GM18907 (cell line): ENCODE data around the gene TBC1D2.

Experiments
- ATAC-seq: cut with Tn5 transposase; IDR thresholded peaks from one replicate; pipeline ENCODE4 v1.9.1; 2021; ENCODE audit warnings: mild to moderate bottlenecking, moderate library complexity; ENCODE audit not compliant: unreplicated experiment

The TBC1D2 gene

DNA sequence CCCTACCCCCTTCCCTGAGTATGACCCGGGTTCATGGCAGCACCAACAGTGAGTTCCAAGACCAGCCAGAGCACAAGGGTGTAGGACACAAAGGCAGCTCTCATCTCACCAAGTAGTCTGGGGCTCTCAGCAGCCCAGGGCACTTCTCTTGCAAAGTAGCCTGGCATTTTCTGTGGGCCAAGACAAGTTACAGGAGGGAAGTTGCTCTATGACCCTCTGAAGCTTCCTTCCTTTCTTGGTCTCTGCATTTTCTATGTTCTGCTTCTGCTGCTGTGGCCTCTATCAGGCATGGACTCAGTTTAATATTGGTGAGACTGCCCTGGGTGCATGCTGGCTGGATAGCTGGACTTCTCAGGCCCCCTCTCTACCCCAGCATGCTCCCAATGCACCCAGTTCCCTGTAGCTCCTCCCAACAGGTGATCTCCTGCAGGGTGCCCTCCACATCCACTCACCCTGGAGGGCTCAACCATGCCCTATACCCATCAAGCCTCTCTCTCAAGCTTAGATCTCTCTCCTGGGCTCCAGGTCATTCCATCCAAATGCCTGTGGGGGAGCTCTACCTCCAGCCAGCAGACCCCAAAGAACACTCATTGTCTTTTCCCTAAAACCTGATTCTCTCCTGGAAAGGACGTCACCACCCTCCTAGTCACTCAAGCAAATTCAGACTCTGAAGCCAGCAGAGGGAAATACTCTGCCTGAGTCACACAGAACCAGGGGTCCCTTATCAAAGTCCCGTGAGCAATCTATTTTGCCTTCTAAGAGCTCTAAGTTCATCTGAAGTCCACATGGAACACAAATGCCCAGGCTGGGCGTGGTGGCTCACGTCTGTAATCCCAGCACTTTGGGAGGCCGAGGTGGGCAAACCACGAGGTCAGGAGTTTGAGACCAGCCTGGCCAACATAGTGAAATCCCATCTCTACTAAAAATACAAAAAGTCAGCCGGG lies 13.8 kb downstream of the TBC1D2 start:
- no peak for ATAC-seq

DNA sequence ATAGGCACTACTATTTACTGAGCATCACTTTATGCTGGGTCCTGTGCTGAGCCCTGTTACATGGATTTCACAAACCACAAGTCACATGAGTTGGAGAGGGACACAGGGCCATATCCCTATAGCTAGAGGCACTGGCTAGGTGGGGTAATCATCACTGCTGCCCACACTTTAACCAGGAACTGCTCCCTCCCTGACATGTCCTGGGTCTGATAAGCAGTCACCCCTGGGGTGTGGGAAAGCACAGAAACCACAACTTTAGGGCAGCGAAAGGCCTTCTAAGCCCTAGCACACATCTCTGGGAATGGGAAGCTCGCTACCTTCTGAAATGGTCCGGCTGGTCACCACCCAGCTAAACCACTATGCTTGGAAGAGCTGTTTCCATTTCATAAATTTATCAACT lies 15.0 kb downstream of the TBC1D2 start:
- ATAC-seq, result no peak

DNA sequence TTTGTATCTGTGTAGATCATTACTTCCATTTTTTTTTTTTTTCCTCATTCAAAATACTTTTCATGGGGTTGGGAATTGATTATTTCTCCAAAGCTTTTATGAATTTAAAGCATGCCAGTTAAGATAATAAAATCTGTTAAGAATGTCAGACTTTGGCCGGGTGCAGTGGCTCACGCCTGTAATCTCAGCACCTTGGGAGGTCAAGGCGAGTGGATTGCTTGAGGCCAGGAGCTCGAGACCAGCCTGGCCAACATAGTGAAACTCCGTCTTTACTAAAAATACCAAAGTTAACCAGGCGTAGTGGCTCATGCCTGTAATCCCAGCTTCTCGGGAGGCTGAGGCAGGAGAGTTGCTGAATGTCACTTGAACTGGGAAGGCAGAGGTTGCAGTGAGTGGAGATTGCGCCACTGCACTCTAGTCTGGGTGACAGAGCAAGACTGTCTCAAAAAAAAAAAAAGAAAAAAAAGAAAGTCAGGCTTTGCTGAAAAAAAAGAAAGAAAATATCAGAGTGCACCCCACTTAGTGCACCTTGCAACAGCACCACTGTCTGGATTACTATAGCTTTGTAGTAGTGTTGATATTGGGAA lies 18.5 kb downstream of the TBC1D2 start:
- no peak for ATAC-seq

DNA sequence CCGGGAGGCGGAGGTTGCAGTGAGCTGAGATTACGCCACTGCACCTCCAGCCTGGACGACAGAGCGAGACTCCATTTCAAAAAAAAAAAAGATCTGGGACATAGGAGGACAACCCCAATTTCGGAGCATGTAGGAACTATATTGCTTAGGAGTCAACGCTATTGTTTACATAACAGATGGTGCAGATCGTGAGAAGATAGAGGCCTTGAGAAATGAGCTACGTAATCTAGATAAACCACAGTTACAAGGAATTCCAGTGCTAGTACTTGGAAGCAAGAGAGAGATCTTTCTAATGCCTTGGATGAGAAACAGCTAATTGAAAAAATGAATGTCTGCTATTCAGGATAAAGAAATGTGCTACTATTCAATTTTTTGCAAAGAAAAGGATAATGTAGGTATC lies 20.3 kb downstream of the TBC1D2 start:
- no peak for ATAC-seq

DNA sequence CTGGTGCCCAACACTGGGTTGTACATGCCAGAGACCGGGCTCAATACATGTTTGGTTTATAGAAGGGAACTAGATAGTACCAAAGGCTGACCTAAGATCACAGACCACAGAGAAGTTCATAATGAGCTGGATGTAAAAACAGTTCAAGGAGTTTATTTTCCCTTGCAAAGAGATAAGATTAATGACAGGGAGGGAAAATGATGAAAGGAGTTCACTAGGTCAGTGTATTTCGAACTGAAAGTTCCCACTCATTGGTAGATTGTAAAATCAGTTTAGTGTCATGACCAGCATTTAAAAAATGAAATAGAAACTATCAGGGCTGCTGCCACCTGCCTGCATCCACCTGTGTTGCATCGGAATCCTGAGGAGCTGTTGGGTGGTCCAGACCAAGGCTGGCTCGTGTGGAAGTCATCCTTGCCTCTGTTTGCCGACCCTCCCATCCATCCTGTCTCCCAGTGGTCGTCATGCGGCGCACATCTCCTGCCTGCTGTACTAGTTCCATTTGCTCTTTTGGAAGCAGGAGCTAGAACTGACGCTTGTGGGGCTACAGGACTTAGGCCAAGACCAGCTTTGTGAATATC lies 21.1 kb downstream of the TBC1D2 start:
- no peak for ATAC-seq

DNA sequence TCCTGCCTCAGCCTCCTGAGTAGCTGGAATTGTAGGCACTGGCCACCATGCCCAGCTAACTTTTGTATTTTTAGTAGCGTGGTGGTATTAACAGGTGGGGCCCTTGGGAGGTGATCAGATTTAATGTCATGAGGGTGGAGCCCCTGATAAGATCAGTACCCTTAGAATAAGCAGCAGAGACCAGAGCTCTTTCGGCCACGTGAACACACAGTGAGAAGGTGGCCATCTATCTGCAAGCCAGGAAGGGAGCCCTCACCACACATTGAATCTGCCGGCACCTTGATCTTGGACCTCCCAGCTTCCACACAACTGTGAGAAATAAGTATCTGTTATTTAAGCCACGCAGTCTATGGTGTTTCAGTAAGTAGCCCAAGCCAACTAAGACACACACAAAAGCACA lies 22.5 kb downstream of the TBC1D2 start:
- ATAC-seq, result no peak

DNA sequence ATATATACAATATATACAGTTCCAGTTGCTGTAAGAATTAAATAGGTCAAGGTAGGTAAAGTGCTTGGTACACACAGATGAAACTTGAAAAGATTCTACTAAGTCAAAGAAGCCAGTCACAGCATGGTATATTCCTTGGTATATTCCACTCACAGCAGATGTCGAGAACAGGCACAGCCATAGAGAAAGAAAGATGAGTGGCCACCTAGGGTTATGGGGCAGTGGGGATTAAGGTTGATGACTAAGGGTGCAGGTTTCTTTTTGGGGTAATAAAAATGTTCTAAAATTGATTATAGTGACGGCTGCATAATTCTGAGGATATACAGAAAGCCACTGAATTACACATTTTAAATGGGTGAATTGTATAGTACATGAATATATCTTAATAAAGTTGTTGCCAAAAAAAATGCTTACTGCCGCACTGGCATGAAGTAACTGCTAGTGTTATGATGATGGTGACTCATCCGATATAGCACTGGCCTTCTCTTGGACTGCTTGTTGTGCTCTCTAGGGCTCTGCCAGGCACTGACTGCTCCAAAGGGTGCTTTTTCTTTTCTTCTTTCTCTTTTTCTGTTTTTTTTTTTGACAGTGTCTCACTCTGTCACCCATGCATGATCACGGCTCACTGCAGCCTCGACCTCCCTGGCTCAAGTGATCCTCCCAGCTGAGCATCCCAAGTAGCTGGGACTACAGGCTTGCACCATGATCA lies 23.5 kb downstream of the TBC1D2 start:
- no peak for ATAC-seq

DNA sequence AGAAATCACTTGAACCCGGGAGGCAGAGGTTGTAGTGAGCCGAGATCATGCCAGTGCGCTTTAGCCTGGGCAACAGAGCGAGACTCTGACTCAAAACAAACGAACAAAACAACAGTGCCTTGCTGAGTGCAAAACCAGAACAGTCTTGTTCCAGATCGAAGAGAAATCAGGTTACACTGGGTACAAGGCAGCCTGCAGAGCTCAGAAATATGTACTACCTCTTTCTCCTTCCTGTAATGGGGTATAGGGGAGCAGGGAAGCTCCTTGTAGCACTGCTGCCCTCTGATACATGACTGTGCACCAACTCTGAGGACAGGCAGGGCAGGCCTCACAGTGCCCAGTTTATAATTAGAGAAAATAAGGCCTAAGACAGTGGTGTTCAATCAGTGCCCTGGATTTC lies 24.7 kb downstream of the TBC1D2 start:
- ATAC-seq, result no peak

DNA sequence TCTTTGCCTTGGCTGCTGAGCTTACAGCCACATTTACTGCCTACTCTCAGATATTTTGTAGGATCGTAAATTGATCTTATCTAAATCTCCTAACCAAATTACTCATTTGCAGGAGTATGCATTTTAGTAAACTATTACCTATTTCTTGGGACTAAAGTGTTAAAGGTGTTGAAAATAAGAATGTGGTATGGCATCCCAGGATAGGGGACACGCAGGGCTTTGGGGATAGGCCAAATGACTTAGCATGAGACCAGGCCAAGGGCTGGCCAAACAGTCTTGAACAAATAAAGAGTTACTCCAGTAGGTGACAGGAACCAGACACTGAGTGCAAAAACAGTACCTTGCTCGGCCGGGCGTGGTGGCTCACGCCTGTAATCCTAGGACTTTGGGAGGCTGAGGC lies 25.1 kb downstream of the TBC1D2 start:
- ATAC-seq, result no peak

DNA sequence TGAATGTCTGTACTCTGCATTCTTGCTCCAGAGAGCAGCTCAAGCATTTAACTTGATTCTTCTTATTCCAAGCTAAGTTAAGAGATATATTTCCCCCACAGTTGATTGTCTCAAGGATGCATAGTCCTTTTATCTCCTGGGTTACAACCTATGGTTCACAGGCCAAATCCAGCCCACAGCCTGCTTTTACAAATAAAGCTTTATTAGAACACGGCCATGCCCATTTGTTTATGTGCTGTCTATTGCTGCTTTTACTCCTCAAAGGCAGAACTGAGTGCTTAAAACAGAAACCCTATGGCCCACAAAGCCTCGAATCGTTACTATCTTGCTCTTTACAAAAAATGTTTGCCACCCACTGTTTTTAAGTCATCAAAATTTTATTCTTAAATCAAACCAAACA lies 25.8 kb downstream of the TBC1D2 start:
- ATAC-seq, result no peak

DNA sequence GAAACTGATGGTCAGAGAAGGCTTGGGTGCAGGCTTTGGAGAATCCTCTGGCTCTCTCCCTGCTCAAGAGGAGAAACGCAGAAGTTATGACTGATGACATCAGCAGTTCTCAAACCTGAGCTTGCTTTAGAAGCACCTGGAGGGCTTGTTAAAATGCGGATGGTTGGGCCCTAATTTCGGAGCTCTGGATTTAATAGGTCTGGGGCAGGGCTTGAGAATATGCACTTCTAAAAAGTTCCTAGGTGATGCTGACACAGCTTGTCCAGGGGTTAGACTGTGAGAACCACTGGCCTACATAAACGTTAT lies 26.4 kb downstream of the TBC1D2 start:
- ATAC-seq, result no peak

DNA sequence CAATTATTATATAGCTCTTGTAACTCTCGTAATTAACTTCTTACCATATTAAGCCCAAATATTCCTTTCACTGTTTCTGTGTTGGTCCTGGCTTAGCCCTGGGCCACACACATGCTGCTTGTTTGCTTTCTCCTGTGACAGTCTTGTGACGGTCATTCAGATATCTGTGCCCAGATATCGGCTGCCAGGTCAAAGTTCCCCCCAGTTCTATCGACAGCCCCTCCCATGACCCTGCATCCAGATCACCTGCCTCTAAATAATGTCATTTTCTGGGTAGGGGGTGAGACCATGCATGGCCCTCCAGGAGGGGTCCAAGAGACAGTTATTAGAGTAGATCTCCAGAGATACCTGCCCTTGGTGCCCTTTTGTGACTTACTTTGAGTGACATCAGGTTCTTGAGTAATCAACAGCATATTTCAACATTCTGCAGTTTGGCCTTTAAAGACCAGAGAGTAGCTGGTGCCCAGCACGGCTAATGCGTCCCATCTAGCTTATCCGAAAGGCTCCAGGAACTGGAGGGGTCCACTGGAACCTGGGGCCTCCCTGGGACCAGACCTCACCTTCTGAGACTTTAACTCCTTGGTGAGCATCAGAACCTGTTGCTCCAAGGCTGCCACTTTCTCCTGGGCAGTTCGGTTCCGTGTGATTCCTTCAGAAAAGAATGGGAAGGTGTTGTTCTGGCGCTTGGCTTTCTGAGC lies 26.9 kb downstream of the TBC1D2 start:
- no peak for ATAC-seq

DNA sequence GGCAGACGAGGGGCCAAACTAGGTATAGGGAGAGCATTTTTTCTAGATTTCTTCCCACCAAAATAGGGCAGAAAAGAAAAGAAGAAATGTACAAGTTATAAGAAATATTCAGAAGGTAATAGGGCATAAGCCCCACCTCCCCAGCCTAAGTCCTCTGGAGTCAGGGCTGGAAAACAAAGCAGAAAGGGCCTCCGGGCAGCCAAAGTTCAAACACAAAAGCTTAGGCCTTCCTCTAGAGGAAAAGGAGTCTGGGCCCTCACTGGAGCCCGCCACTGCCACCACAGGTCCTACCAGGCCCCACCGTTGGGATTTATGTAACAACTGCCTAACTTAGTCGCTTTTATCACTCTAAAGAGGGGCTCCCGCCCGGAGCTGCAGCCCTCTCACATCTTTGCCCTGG lies 27.6 kb downstream of the TBC1D2 start:
- no peak for ATAC-seq

DNA sequence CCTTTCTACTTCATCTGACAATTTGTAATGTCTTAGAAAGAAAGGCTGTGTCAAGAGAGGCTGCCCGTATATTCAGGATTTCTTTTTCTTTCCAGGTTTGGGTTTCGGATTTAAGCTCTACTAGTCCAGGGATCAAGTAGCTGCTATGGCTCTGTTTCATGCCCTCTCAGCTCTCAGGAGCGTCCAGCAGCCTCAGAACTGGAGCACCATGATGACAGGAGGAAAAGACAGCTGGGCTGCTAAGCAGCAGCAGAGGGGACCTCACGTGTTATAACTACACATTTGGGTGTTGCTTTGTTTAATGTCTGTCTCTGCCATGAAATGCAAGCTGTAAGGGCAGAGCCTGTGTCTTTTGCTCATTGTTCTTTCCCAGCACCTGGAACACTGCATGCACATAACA lies 28.5 kb downstream of the TBC1D2 start:
- ATAC-seq, result no peak

DNA sequence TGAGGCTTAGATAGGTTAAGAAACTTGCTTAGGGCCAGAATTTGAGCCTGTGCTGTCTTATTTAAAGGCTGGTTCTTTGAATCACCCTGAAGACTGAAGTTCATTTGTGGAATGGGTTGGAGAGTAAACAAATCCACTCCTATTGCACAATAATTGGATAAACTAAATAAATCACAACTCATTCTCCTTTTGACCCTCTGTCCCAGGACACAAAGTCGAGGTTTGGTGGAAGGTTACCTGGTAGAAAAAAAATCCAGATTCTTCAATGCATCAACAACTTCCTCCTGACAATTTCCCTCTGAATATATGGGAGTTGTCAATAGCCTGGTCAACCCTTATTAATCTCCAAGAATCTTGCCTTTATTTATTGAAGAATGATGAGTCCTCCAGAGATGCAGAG lies 28.9 kb downstream of the TBC1D2 start:
- ATAC-seq, result no peak

DNA sequence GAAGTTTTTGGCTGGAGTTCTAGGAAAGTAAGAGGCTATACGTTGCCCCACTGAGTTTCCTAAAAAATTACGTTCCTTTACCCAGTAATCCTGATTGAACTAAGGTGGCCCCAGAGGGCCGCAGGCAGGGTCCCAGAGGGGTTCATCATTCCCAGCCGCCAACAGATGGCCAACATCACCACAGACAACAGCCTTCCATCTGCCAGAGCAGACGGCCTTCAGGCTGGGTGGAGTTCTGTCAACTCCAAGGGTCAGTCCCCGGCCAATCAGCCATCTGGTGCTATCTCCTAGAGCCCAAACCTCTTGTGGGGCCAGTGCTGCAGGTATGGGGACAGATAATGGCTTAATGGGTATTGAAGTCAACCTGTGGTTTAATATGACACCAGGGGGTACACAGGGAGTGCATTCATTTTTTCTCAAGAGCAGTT lies 30.4 kb downstream of the TBC1D2 start:
- no peak for ATAC-seq

DNA sequence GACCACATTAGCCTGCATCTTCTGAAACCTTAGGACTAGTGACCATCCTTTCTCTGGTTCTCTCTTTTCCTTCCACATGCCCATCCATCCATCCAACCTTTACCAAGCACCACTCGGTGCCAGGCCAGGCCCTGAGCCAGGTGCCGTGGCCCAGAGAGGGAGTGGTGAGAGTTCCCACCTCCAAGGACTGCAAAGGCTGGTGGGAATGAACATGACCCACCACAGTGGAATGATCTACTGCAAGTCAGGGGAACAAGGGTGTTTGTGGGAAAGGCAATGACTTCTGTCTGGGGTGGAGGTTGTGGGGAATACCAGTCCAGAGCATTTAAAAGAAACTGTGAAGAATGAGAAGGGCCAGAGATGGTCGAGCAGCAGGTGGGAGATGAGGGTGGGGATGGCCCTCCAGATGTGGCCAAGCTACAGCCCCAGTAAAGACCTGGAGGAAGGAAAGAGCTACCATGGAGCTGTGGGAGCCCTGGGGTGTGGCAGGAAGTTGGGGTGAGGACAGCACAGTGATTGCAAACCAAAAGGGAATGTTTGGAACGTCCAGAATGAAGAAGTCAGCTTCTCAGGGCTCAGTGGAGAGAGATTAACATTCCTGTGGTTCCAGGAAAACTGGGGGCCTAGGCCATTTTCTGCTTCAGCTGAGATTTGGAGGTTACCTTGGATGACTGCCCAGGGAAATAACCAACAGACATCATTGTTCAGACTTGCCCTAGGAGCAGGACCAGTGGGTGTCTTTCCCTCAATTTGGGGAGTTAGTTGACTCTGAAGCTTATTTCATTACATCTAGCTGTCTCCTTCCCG lies 32.4 kb downstream of the TBC1D2 start:
- no peak for ATAC-seq

DNA sequence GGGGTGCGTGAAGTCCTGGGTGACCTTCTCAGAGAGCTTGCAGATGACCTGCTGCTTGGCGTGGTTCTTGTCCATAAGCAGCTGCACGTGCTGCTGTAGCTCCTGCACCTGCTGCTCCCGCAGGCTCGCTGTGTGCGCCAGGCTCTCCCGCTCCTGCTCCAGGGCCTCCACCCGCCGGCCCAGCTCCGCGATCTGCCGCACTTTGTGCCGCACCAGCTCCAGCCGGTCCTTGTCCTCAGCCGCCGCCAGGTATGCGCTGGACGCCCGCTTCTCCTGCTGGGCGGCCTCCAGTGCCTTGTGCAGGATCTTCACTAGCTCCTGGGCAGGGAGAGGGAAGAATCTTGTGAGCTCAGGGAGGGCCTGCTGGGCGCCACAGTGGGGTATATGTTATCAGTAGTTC lies 34.5 kb downstream of the TBC1D2 start:
- no peak for ATAC-seq

DNA sequence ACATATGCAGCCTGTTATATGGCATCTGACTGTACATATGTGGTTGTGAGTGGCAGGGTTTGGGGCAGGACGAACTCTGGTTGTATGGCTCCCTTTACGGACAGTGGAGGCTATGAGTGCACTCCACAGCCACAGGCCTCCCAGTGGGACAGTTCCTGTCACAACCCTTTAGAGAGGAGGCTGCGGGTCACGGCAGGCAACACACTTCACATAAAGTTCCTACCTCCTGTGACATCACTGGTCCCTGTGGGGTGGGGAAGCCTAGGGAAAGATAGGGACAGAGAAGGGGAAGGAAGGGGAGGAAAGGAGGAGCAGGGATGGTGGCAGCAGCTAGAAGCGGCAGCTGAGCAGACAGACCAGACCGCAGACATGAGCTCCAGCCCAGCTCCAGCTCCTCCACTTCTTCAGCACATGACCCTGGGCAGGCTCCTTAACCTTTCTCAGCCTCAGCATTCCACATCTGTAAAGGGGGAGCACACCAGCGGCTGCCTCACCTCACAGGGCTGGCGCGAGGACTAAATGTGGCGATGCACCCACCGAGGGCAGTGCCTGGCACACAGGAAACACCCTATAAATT lies 35.6 kb downstream of the TBC1D2 start:
- no peak for ATAC-seq

DNA sequence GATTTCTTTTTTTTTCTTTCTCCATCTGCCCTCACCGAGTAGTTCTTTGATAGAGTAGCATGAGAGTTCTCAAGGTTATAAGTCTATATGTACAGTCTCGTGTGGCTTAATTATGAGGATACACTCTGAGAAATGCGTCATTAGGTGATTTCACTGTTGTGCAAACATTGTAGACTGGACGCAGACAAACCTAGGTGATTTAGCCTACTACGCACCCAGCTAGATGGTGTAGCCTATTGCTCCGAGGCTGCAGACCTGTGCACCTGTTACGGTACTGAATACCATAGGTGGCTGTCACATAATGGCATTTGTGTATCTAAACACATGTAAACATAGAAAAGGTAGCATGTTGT lies 36.1 kb downstream of the TBC1D2 start:
- ATAC-seq, result no peak
